Esophagus muscularis mucosa (tissue), 4 donors: ENCODE results near the gene APMAP. TPM values are rescaled to one million over a fixed set of nuclear protein-coding genes. Genes with fewer than 3 reads are reported as not detected.
"Not testable (repeated sequence)": the region's sequence is repeated elsewhere in the genome, so short reads cannot be mapped to it uniquely, and the experiment has no call there.

Experiments
- DNase-seq: peaks from one replicate; pipeline ENCODE4 v3.0.0-alpha.2; 2017; ENCODE audit errors: extremely low spot score
- H3K27ac ChIP-seq, 4 donors: fragments of 200-600 bp; sonication (generic); replicated peaks in 1 of 4; 1 replicate in 3 of 4; 2 replicates in 1 of 4; pipeline ENCODE4 v1.5.1; 2016 to 2019; ENCODE audit warnings: mild to moderate bottlenecking in 1 of 4
- H3K27me3 ChIP-seq, 4 donors: fragments of 200-600 bp; sonication (generic); one replicate each; pipeline versions ENCODE4 v1.5.1 to v1.6.0; 2016 to 2019
- H3K36me3 ChIP-seq, 4 donors: fragments of 200-600 bp; sonication (generic); one replicate each; pipeline ENCODE4 v1.5.1; 2016 to 2019
- H3K4me1 ChIP-seq, 4 donors: fragments of 200-600 bp; sonication (generic); one replicate each; pipeline ENCODE4 v1.5.1; 2016 to 2019
- H3K4me3 ChIP-seq, 4 donors: fragments of 200-600 bp; sonication (generic); 1 replicate in 2 of 4; 2 replicates in 2 of 4; pipeline ENCODE4 v1.5.1; 2016 to 2019; ENCODE audit warnings: mild to moderate bottlenecking in 4 of 4, moderate library complexity in 1 of 4
- H3K9me3 ChIP-seq, 4 donors: fragments of 200-600 bp; sonication (generic); 1 replicate in 3 of 4; 2 replicates in 1 of 4; pipeline ENCODE4 v1.5.1; 2016 to 2019
- EP300 ChIP-seq: sonication (generic); formaldehyde crosslinking; IDR thresholded peaks from one replicate; pipeline ENCODE4 v1.6.1; 2017; ENCODE audit warnings: antibody characterized with exemption
- POLR2A ChIP-seq: fragments of 450-650 bp; IDR thresholded peaks from one replicate; pipeline ENCODE4 v1.6.1; 2017; ENCODE audit warnings: antibody characterized with exemption, moderate library complexity, mild to moderate bottlenecking, low read depth
- POLR2AphosphoS5 ChIP-seq, 2 donors: sonication (generic); formaldehyde crosslinking; IDR thresholded peaks; one replicate each; pipeline ENCODE4 v1.6.1; 2017; ENCODE audit warnings: antibody characterized with exemption in 2 of 2
- WGBS: methylation state at CpG from one replicate; pipeline ENCODE4 v1.1.5; 2018; 5-methylcytosine and 5-hydroxymethylcytosine counted together
- intact Hi-C: fragments of 100-400 bp; cut with DNase I; formaldehyde crosslinking; loops from one replicate; pipeline ENCODE4 v1.15.1; 2023
- total RNA-seq, 4 donors: library from RNA; depleted of rRNA; stranded (reverse); fragments of >200 nt; gene quantifications; one replicate each; pipeline versions ENCODE4 v1.1.0 to v1.2.1, GENCODE V29; 2016
- TF ChIP-seq, protein P1 (sequence below), 3 experiments: fragments of 200-600 bp in 2 of 3; fragments of 450-650 bp in 1 of 3; sonication (generic) in 2 of 3; IDR thresholded peaks; one replicate each; pipeline ENCODE4 v1.5.1; 2017 to 2019; ENCODE audit warnings: antibody characterized with exemption in 3 of 3, mild to moderate bottlenecking in 2 of 3, moderate library complexity in 1 of 3

Gene APMAP
- total RNA-seq, 4 donors from 2014 or later = 21.6 to 35.6 (median 32.5) TPM

- Histone ChIP-seq H3K36me3 (no peaks in the 10 kb centered on the region), H3K27ac (peak within 1 kb of the TSS in 2 of 4 donors; percentile 10 to 35), H3K9me3 (peaks cover 0 to 16% (median 5%) of the 10 kb centered on the region in 4 donors), H3K4me1 (no peaks in the 10 kb centered on the region), H3K4me3 (peak within 1 kb of the TSS; percentile 15 to 36 (median 20)), H3K27me3 (peaks cover 0 to 30% (median 0%) of the 10 kb centered on the region in 4 donors)
- TF ChIP-seq EP300 = no peak
- TF ChIP-seq POLR2AphosphoS5 (IDR thresholded peaks at IDR 0.05) = no peak
- TF ChIP-seq, protein P1, sequence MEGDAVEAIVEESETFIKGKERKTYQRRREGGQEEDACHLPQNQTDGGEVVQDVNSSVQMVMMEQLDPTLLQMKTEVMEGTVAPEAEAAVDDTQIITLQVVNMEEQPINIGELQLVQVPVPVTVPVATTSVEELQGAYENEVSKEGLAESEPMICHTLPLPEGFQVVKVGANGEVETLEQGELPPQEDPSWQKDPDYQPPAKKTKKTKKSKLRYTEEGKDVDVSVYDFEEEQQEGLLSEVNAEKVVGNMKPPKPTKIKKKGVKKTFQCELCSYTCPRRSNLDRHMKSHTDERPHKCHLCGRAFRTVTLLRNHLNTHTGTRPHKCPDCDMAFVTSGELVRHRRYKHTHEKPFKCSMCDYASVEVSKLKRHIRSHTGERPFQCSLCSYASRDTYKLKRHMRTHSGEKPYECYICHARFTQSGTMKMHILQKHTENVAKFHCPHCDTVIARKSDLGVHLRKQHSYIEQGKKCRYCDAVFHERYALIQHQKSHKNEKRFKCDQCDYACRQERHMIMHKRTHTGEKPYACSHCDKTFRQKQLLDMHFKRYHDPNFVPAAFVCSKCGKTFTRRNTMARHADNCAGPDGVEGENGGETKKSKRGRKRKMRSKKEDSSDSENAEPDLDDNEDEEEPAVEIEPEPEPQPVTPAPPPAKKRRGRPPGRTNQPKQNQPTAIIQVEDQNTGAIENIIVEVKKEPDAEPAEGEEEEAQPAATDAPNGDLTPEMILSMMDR (IDR thresholded peaks at IDR 0.05) = no peak
- TF ChIP-seq POLR2A = no peak
- DNase-seq = no peak
- intact Hi-C loops = no loop called here
- WGBS = 81% methylated on average over 5 of the region's 20 CpGs
Measured at GRCh38 chr20:24948939-24949679, 43.4 kb downstream of the APMAP start, which contains the start of gene CST7. CST7 (plus strand) TSS chr20:24949269; CDS start chr20:24949506, 237 bp downstream.

GRCh38 chr20:24948396-24948938, 44.1 kb downstream of the APMAP start:
- Histone ChIP-seq H3K9me3 (peaks cover 0 to 16% (median 5%) of the 10 kb centered on the region in 4 donors), H3K27me3 (peaks cover 0 to 30% (median 0%) of the 10 kb centered on the region in 4 donors)
- H3K27ac ChIP-seq, DNase-seq, H3K4me3 ChIP-seq, intact Hi-C loops, H3K4me1 ChIP-seq, H3K36me3 ChIP-seq: not testable (repeated sequence)
- 57% methylated on average over 4 of the region's 4 CpGs for WGBS

DNA sequence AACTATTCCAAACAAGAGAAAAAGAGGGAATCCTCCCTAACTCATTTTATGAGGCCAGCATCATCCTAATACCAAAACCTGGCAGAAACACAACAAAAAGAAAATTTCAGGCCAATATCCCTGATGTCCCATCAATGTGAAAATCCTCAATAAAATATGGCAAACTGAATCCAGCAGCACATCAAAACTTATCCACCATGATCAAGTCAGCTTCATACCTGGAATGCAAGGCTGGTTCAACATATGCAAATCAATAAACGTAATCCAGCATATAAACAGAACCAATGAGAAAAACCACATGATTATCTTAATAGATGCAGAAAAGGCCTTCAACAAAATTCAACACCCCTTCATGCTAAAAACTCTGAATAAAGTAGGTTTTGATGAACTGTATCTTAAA, 46.2 kb downstream of the APMAP start:
- H3K27ac ChIP-seq, DNase-seq, H3K36me3 ChIP-seq, H3K4me3 ChIP-seq, intact Hi-C loops, H3K4me1 ChIP-seq: not testable (repeated sequence)
- 77% methylated on average over 1 of the region's 1 CpG for WGBS
- peaks cover 0 to 25% (median 0%) of the 10 kb centered on the region in 4 donors for H3K27me3 ChIP-seq
- H3K9me3 ChIP-seq = peaks cover 0 to 17% (median 5%) of the 10 kb centered on the region in 4 donors

DNA sequence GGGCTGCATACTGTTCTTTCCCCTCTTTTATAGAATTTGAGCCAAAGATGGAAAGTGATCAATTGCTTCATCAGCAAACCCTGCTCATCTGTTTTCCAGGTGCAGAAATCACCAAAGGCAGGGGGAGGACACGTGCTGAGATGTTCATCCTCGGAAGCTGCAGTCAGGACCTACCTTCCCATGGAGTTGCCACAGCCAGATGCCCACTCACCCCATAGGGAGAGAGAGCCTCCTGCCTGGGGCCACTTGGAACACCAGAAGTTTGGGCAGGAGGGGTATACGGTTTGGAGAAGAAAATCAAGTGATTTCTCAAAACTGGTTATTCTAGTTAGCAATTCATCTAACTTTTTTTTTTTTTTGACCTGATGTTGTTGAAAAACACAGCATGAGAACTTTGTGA, 48.8 kb downstream of the APMAP start:
- no peak for DNase-seq
- no peaks in the 10 kb centered on the region for H3K27me3 ChIP-seq
- no peaks in the 10 kb centered on the region for H3K4me1 ChIP-seq
- peaks cover 0 to 23% (median 5%) of the 10 kb centered on the region in 4 donors for H3K9me3 ChIP-seq
- WGBS = 61% methylated on average over 3 of the region's 3 CpGs
- intact Hi-C loops = no loop called here
- TF ChIP-seq, protein P1 (IDR thresholded peaks at IDR 0.05) = no peak
- no peak overlapping the region for H3K4me3 ChIP-seq
- H3K36me3 ChIP-seq = no peaks in the 10 kb centered on the region
- no peak overlapping the region for H3K27ac ChIP-seq

DNA sequence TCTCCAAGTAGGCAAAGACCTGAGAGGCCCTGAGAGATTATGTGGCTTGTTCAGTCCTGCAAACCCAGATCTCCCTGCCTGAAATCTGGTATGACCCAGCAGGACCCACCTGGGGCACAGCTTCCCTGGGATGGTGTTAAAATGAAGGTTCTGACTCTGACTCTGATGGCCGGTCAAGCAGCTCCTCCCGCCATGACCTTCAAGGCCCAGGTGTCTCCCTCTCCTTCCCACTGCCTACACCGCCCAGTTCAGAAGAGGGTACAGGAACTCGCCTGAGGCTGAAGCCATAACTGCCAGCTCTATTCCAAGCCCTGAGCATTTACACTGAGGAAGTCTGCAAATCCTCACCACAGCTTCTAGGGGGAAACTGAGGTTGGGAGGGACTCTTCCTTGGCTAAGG, 49.4 kb downstream of the APMAP start:
- Histone ChIP-seq H3K27me3 (no peaks in the 10 kb centered on the region), H3K27ac (no peak overlapping the region), H3K4me3 (no peak overlapping the region), H3K36me3 (no peaks in the 10 kb centered on the region), H3K4me1 (no peaks in the 10 kb centered on the region), H3K9me3 (peaks cover 0 to 23% (median 5%) of the 10 kb centered on the region in 4 donors)
- DNase-seq = no peak
- TF ChIP-seq POLR2A = no peak
- TF ChIP-seq EP300 = no peak
- TF ChIP-seq, protein P1 (IDR thresholded peaks at IDR 0.05) = no peak
- TF ChIP-seq POLR2AphosphoS5 (IDR thresholded peaks at IDR 0.05) = no peak
- intact Hi-C loops = no loop called here
- WGBS = 93% methylated on average over 4 of the region's 4 CpGs
